Vagina (tissue), 2 donors: Measurements from ENCODE around the gene PPDPF.

ENCODE experiments used
- POLR2A ChIP-seq, 2 donors: fragments of 450-650 bp; IDR thresholded peaks; one replicate each; pipeline ENCODE4 v1.6.1; 2017; ENCODE audit warnings: antibody characterized with exemption in 2 of 2, mild to moderate bottlenecking in 2 of 2, moderate library complexity in 2 of 2
- POLR2AphosphoS5 ChIP-seq, 2 donors: sonication (generic); formaldehyde crosslinking; IDR thresholded peaks; one replicate each; pipeline ENCODE4 v1.9.0; 2017; ENCODE audit warnings: antibody characterized with exemption in 2 of 2, mild to moderate bottlenecking in 2 of 2, low read depth in 1 of 2; ENCODE audit not compliant: insufficient read depth in 1 of 2
- TF ChIP-seq, protein P1 (sequence below), 3 experiments: fragments of 450-650 bp in 2 of 3; fragments of 200-600 bp in 1 of 3; sonication (generic) in 1 of 3; IDR thresholded peaks; one replicate each; pipeline ENCODE4 v1.5.1; 2017 to 2019; ENCODE audit warnings: antibody characterized with exemption in 3 of 3, mild to moderate bottlenecking in 2 of 3, moderate library complexity in 2 of 3

DNA sequence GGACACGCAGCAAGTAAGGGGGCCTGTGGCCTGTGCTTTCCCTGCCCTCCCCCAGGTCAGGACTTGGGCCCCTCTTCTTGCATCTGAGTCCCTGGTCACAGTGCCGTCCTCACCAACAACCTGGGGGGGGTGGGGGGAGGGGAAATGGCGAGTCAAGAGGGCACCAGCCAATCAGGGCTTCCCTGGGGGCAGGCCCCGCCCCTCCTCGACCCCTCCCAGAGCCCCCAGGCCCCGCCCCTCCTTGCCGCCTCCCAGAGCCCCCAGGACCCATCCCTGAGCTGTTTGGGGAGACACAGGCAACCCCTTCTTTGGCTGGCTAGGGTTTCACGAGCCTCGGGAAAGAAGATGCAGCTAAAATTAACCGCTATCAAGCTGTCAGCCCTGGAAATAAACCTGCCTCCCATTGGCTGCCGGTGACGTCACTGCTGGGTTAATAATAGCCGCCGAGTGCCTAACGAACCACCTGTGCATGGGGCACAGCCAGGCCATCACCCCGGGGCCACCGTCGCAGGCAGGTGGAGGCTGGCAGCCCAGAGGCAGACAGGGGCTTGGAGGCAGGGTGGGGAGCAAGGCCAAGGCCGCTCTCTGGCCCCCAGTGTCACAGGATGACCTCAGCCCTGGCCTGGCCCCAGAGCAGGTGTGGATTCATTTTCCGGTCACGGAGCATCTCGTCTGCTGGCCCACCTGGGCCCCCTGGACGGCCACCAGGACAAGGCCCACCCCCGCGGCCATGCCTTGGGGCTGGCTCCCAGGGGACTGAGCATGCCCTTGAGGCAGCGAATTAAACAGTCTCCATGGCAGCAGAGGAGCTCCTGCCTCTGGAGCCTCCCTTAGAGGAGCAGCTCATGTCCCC is 18.5 kb upstream of the PPDPF start:
- TF ChIP-seq, protein P1, sequence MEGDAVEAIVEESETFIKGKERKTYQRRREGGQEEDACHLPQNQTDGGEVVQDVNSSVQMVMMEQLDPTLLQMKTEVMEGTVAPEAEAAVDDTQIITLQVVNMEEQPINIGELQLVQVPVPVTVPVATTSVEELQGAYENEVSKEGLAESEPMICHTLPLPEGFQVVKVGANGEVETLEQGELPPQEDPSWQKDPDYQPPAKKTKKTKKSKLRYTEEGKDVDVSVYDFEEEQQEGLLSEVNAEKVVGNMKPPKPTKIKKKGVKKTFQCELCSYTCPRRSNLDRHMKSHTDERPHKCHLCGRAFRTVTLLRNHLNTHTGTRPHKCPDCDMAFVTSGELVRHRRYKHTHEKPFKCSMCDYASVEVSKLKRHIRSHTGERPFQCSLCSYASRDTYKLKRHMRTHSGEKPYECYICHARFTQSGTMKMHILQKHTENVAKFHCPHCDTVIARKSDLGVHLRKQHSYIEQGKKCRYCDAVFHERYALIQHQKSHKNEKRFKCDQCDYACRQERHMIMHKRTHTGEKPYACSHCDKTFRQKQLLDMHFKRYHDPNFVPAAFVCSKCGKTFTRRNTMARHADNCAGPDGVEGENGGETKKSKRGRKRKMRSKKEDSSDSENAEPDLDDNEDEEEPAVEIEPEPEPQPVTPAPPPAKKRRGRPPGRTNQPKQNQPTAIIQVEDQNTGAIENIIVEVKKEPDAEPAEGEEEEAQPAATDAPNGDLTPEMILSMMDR (IDR thresholded peaks at IDR 0.05), result no peak
- TF ChIP-seq POLR2AphosphoS5 (IDR thresholded peaks at IDR 0.05; ENCODE audit: insufficient read depth in 1 of 2, low read depth in 1 of 2) (no peak), POLR2A (IDR thresholded peaks at IDR 0.05) (no peak)
